HG03457 (cell line): ENCODE results near the gene STK4.
A peak's percentile ranks its signal among the peaks of the same experiment; 100 is the strongest.

Source experiments
- ATAC-seq: cut with Tn5 transposase; IDR thresholded peaks from one replicate; pipeline ENCODE4 v1.9.1; 2021; ENCODE audit warnings: moderate number of reproducible peaks; ENCODE audit not compliant: unreplicated experiment

The STK4 gene

DNA sequence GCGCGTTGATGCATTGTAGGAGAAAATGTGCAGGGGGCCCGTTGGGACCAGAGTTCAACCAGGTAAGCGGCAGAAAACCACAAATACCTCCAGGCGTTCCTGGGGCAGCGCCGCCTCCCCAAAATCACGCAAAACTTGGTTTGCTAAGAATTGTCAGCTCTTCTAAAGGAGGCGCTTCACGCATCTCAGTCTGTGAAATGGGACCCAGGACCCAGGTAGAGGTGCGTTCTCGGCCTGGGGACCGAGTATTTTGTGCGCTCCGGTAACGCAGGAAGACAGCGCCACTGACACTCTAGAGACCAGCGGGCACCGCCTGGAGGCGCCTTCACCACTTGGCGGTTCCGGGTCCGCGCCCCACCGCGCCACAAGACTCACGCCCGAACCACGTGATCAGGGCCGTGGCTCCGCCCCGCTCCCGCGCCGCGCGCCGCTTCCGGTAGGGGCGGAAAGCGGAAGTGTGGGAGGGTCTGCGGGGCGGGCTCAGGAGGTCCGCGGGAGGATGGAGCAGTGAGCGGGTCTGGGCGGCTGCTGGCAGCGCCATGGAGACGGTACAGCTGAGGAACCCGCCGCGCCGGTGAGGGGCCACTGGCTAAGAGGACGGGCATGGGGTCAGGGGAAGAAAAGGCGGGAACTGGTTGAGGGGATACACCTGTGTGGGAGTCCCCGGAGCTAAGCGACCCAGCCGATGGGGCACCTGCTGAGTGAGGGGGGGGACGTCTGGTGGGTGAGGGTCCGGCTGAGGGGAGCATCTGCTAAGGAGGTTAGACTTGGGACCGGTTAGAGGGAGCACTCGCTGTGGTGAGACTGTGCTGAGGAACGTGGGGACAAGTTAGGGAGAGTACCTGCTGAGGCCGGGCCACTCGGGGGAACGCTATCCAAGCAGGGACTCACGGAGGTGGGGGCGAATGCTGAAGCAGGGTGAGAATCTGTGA, at the start of gene STK4:
TSS of gene STK4 (plus strand) at position 483 of the 932 bp plus-strand sequence. CDS start at position 540, 57 bp downstream.
- peak; percentile 61 for ATAC-seq

DNA sequence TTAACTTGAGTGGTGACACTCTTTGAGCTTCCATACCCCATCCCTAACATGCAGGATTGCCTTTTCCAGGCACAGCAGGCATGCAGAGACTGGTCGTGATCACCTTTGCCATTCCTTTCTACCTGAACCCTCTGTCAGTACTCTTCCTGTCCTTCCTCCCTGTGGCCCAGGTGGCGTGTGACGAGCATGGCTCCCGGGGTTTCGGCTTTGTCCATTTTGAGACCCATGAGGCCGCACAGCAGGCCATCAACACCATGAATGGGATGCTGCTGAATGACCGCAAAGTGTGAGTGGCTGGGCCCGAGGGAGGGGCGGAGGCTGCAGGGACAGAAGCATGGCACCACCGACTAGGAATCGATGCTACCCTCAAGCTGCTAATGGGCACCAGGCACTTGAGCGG, 49.7 kb upstream of the STK4 start:
- no peak for ATAC-seq

DNA sequence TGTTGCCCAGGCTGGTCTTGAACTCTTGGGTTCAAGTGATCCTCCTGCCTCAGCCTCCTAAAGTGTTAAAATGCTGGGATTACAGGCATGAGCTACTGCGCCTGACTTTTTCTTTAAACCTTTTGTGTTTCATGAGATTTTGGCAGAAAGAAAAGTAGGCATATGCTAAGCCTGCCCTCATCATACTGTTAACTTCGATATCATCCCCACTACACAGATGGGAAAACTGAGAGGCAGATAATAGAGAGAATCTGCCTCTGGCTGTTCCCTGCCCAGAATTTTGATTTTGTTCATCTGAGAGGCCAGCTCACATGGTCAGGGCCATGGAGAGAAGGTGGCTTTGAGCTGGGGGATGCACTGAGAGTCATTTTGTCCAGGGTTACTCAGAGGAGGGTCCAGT, 48.9 kb upstream of the STK4 start:
- no peak for ATAC-seq

DNA sequence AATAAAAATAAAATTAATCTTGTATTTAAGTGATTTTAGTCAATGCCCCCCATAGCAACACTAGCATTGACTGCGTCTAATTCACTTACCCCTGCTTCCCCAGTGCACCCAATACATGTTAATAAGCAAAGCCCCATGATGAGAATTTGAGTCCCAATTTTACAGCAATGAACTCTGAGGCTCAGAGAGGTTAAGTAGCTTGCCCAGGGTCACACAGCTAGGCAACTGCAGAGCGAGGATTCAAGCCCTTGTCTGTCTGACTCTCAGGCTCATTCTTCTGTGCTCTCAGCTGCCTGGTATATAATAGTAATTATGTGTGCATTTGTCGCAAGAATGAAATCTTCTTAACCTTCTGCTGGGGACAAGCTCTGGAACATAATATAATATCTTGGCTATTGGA, 48.0 kb upstream of the STK4 start:
- no peak for ATAC-seq

DNA sequence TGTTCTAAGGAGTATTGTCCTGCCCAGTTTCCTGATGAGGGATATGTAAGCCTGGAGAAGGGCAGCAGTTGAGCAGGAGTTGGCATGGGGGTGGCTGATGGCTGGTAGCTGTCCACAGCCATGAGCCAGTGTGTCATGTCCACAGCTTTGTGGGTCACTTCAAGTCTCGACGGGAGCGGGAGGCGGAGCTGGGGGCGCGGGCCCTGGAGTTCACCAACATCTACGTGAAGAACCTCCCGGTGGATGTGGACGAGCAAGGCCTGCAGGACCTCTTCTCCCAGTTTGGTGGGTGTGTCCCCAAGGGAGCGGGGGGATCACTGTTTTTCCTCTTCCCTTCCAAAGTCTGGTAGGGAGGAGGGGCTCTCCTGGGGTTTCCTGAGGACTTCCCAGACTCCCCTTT, 47.6 kb upstream of the STK4 start:
- no peak for ATAC-seq

DNA sequence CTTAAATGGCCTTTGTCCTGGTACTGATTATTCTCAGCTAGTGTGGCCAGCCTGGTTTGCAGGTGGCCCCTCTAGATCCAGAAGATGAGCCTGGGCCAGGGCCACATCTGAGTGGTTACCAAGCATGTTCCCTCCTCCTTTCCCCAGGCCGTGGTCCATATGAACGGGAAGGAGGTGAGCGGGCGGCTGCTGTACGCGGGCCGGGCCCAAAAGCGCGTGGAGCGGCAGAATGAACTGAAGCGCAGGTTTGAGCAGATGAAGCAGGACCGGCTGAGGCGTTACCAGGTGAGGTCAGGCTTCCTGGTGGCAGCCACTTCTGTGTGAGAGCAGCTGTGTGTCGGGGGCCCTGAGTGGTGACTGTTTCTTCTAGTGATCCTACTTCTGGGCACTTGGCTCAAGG, 44.9 kb upstream of the STK4 start:
- ATAC-seq: no peak

DNA sequence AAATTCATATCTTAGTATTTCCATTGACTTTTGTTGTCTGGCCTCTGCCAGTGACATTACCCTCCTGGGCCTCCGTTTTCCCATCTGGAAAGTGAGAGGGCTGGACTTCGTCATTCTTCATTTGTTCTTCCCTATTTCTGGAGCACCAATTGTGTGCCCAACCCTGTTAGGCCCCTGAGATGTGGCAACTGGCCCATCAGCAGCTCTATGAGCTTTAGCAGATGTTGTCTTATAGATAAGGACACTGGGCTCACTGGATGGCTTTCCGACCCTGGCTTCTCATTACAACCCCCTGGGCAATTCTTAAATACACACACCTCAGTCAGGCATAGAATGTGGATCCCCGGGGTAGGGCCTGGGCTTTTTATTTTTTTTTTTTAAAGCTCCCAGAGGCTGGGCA, 41.8 kb upstream of the STK4 start:
- no peak for ATAC-seq

DNA sequence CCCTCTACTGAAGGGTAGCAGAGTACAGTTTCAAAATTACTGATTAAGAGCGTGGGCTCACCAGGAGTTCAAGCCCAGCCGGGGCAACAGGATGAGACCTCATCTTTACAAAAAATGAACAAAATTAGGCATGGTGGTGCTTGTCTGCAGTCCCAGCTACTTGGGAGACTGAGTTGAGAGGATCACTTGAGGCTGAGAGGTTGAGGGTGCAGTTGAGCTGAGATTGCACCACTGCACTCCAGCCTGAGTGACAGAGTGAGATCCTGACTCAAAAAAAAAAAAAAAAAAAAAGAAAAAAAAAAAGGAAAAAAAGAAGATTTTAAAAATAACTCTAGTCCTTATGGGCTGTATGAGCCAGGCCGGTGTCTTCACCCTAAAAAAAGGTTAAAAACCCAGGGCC, 37.7 kb upstream of the STK4 start:
- ATAC-seq: no peak

DNA sequence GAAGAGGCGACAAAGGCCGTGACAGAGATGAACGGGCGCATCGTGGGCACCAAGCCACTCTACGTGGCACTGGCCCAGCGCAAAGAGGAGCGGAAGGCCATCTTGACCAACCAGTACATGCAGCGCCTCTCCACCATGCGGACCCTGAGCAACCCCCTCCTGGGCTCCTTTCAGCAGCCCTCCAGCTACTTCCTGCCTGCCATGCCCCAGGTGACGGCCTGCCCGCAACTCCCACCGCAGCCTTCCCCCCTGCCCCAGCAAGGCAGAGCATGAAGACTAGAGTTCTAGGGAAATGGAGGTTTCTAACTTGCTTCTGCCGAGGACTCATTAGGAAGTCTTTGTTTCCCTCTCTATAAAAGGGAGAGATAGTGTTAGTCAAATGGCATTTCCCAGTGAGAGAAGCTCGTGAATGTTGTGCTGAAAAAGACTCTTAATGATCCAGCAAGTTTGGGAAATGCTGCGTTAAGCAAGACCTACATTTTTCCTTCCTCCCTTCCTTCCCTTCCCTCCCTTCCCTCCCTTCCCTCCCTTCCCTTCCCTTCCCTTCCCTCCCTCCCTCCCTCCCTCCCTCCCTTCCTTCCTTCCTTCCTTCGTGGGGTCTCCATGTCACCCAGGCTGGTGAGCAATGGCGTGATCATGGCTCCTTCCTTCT, 35.7 kb upstream of the STK4 start:
- ATAC-seq: no peak

DNA sequence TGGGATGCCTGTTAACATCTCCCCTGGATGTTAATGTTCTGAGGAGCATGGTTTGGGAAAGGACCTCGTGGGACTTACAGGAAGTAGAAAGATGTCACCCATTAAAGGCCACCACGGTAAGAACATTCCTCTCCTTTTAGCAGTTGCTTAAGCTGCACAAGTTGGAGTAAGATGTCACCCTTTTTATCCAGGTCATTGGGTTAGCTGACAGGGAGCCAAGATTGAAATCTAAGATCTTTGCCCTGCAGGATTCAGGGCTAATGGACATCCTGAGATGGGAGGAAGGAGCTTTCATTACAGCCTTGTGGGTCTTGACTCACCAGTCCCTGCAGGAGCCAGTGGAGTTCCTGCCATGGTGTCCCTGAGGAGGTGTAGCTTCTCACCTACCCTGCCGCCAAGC, 34.4 kb upstream of the STK4 start:
- no peak for ATAC-seq

DNA sequence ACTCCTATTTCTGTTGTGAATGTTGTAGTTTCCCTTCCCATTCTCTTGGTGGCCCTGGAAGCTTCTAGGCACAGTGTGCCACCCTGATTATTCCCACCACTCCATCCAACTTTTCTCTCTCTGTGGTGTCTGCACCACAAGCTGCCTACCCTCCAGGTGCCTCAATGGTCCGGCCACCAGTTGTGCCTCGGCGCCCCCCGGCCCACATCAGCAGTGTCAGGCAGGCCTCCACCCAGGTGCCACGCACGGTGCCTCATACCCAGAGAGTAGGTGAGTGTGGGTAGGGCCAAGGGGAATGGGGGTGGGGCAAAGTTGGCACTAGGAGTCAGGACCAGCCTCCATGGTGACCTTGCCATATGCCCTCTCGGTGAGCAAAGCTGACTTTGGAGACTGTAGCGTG, 33.4 kb upstream of the STK4 start:
- no peak for ATAC-seq

DNA sequence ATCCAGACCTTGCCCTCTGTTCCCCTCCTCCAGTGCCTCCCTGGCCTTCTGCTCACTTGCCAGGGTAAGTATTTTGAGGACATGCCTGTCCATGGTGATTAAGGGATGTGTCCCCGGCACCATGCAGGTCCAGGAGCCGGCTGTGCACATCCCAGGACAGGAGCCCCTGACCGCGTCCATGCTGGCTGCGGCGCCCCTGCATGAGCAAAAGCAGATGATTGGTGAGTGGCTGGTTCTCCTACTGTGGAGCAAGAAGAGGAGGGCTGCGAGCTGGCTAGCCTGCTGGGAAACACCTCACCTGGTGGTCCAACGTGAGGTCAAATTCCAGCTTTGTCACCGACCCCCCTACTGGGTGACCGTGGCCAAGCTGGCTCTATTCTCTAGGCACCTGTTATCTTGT, 29.8 kb upstream of the STK4 start:
- ATAC-seq: no peak

DNA sequence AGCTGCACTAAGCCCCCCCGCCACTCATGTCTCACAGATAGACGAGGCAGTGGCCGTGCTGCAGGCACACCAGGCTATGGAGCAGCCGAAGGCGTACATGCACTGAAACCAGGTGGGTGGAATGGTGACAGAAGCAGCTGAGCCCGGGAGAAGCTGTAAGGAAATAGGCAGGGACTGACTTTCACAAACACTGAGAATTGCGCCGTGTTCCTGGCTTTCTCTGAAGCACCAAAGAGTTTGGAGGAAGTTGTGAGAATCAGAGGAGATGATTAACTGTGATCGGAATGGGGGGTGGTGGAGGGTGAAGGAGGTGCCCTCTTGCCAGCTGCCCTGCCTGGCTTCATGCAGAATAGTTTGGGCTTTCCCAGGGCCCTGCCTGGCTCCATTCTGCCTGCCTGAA, 27.7 kb upstream of the STK4 start:
- no peak for ATAC-seq

DNA sequence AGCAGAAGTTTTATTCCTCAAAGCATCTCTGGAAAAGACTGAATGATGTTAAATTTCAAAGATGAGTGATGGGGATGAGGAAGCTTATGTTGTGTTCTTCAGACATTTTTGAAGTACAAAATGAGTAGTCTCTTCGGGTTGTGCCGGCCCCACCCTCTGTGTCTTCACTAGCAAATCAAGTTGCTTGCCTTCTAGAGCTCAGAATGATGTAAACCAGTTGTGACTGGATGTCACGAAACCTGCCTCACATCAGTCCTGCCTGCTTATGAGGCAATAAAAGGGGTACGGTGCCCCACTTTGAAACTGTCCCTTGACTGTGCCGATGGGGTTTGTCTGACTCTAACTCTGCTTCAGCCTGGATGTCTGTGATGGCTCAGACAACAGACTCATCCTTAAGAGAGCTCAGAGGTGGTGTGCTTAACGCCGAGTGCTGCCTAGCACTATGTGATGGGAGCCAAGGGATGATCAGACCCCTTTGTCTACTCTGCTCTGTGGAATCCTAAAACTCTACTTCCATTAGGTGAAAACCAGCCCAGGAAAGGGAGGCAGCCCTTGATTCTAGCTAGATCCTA, 25.1 kb upstream of the STK4 start:
- ATAC-seq: no peak

DNA sequence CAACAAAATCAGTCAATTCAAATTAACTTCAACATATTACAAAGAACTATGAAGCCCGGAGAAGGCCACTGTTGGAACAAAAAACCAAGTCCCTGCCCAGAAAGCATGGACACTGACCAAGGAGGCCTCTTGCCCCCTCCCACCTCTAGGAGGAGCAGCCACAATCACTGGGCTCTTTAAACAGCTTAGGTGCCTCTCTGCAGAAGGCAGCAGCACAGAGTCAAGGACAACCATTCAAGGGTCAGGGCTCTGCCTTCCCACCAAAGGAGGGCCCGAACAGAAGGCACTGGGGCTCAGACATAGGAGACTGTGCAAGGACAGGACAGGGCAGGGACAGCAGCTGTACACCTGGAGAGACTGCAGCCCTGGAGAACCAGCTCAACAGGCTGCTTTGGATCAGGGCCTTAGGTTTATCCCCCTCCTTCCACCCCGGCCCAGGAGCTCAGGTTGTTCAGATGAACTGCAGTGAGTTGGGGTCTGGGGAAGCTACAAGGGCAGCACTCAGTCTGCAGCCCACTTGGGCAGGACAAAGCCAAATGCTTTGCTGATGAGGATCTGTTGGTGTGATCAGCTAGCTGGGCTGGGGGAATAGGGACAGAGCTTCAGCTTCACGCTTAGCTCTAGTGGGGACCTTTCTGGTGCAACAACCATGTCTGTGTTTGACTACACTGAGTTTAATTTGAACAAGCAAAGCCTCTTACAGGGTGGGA, 23.9 kb upstream of the STK4 start:
- ATAC-seq: no peak

DNA sequence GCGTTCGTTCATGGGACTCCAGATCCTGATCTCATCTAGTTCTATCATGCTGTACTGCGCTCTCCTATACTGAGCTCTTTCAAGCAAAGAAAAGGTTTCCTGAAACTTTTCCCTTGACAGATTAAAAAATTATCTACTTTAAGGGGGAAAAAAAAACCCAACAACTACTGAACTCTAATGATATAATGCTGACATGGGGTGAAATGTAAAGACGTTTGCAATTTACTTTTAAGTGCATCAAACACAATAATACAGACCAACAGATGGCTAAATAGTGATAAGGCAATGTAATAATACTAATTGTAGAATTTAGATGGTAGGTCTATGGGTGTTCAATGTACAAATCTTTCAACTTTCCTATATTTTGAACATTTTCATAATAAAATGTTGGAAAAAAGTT, 22.5 kb upstream of the STK4 start:
- no peak for ATAC-seq

DNA sequence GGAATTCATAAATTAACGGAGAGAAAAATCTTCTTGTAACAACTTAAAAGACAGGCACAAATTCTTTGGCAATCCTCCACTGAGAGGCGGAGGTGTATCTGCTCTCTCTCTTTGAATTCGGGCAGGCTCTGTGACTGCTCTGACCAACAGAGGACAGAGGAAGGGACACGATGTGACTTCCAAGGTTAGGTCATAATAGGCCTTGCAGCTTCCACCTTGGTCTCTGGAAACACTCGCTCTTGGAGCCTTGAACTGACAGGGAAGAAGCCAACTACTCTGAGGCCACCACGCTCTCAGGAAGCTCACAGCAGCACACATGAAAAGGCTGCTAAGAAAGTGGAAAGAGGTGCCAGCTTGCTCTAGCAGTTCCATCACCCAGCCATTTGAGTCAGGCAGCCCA, 21.1 kb upstream of the STK4 start:
- no peak for ATAC-seq

DNA sequence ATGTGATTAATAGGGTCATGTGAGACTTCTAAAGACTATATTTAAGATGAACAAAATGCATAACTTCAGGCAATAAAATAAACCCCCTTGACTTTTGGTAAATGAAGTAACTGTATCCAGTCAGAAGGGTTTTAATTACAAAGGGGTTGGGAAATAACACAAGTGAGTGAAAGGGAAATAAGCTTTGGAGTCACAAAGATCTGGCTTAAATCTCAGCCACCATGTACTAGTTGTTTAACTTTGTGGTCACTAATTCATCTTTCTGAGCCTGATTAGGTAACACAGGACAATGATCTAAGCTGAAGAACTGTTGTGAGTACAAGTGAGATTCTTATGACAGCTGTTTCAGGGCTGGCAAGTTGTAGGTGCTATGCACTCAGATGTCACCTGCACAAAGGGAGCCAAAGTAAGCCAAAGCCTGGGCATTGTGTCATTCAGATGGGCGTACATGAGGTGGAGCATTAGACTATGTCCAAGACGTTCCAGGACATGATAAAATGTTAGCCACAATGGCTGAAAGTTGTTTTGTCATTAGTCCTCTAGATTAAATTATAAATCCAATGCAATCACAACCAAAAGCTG, 19.9 kb upstream of the STK4 start:
- ATAC-seq: no peak

DNA sequence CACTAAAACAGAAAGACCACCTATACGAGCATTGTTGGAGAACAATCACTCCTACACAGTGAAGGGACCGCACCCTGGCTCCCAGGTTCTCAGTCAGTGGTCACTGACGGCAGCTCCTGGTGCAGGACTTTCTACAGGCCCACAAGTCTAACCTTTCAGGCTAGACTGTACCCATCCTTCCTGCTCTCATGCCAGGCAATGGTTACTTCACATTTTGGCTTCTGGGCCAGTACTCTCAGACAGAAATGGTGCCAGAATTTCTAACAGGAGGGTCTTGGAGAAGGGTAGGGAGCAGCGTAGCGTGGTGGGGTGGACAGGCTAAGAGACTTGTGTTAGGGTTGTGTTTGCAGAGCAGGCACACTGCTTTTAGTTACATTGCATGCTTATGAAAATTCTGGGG, 18.2 kb upstream of the STK4 start:
- no peak for ATAC-seq

DNA sequence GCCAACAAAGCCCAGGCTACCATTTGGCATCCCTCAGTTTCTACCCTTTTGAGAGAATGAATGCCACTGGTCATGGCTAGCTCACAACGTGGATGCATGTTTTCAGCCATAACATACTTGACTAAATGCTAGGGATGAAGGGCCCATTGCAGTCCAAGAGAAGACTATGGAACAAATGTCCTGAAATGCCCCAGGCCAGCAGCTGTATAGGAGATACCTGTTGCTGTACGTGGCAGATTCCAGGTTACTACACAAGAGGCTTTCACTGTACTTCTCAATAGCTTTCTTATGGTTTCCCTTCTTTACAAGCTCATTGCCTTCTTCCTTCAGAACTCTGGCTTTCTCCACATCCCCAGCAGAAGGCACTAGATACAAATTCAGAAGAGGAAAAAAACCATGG, 17.8 kb upstream of the STK4 start:
- no peak for ATAC-seq

DNA sequence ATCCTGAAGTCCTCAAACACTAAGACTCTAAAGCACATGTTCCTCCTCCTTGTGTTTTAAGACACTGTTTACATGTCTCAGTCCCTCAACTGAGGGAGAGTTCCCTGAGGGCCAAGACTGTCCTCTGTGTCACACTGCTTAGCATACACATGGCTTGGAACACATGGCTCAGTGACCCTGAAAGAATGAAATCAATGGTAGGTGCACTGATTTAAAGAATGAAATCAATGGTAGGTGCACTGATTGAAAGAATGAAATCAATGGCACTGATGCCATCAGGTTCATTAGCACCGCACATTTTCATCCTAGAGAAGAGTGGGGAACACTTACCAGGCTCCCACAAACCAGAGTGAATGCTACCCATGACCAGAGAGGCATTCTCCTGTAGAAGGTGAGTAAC, 15.9 kb upstream of the STK4 start:
- no peak for ATAC-seq
